ENCODE results near the gene FAM200A. TPM values are rescaled to one million over a fixed set of nuclear protein-coding genes. Genes with fewer than 3 reads are reported as not detected.
"Not testable (repeated sequence)": the region's sequence is repeated elsewhere in the genome, so short reads cannot be mapped to it uniquely, and the experiment has no call there.

FAM200A gene
- total and polyA plus RNA-seq, 3 experiments from 2014 or later, result 7.6 to 8.4 (median 7.9) TPM

DNA sequence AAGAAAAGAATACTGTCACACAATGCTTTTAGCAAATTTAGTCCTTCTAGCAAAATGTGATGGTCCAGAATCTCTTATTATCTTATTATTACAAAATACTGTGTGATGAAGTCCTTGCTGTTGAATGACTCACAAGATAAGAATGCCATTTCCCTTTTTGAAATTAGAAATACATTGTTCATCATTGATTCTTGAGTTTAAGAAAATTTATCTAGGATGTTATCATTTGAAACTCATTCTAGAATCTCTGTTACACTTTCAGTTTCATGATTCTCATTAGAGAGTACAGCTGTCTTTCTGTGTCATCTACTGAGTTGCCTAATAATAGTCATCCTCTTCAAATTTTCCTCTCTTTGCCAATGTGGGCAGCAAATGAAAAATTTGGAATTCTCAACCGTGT lies 37.9 kb downstream of the FAM200A start:
- no peak for DNase-seq
- Histone ChIP-seq H3K4me1 (ENCODE audit: insufficient read depth, low read length) (no peaks in the 10 kb centered on the region), H3K27ac (ENCODE audit: low read depth, low read length) (no peak overlapping the region), H3K27me3 (ENCODE audit: insufficient read depth, low read length, poor library complexity, severe bottlenecking) (no peaks in the 10 kb centered on the region), H3K4me3 (ENCODE audit: low read length) (no peak overlapping the region), H3K9me3 (ENCODE audit: low read length) (no peaks in the 10 kb centered on the region), H3K36me3 (ENCODE audit: insufficient read depth, low read length) (peaks cover 12% of the 10 kb centered on the region)
- Mint-ChIP-seq H3K36me3 (peaks cover 5 to 56% (median 19%) of the 10 kb centered on the region in 3 donors), H3K4me3 (no peak overlapping the region), H3K9me3 (no peaks in the 10 kb centered on the region), H3K4me1 (peaks cover 8 to 11% (median 10%) of the 10 kb centered on the region in 3 donors), H3K27me3 (no peaks in the 10 kb centered on the region), H3K27ac (no peak overlapping the region)
- POLR2A ChIA-PET, result no interaction called here
- CTCF ChIA-PET, result interaction anchor here (0.7 kb wide), 1 partner anchor 9 kb away, joined by 3 read pairs; the partner anchor contains the start of gene ZKSCAN5

- Histone ChIP-seq H3K4me3 (ENCODE audit: low read length) (peak overlapping the region; percentile 94), H3K4me1 (ENCODE audit: insufficient read depth, low read length) (peaks cover 26% of the 10 kb centered on the region), H3K27ac (ENCODE audit: low read depth, low read length) (peak overlapping the region; percentile 75), H3K27me3 (ENCODE audit: insufficient read depth, low read length, poor library complexity, severe bottlenecking) (no peaks in the 10 kb centered on the region), H3K9me3 (ENCODE audit: low read length) (no peaks in the 10 kb centered on the region), H3K36me3 (ENCODE audit: insufficient read depth, low read length) (no peaks in the 10 kb centered on the region)
- Mint-ChIP-seq H3K9me3 (no peaks in the 10 kb centered on the region), H3K36me3 (peaks cover 0 to 13% (median 0%) of the 10 kb centered on the region in 3 donors), H3K4me3 (peak overlapping the region; percentile 94 to 100 (median 97)), H3K27me3 (peaks cover 0 to 3% of the 10 kb centered on the region in 2 donors), H3K27ac (peak overlapping the region; percentile 92 to 100 (median 99)), H3K4me1 (peaks cover 21 to 44% (median 38%) of the 10 kb centered on the region in 3 donors)
- ChIA-PET POLR2A (interaction anchor here (0.6 to 3.3 kb wide), 11 partner anchors 9 to 1081 kb away, joined by 3 to 34 read pairs (median 6); partner anchors contain the start of genes ATP5MF, CPSF4, FAM200A and FBXO24), CTCF (interaction anchor here (0.9 to 2.0 kb wide), 6 partner anchors 9 to 97 kb away, joined by 3 to 6 read pairs (median 3); partner anchors contain the start of genes ATP5MF, BUD31, PDAP1 and ZNF655)
- no peak for DNase-seq
Measured at GRCh38 chr7:99505324-99505662, 46.6 kb downstream of the FAM200A start.

DNA sequence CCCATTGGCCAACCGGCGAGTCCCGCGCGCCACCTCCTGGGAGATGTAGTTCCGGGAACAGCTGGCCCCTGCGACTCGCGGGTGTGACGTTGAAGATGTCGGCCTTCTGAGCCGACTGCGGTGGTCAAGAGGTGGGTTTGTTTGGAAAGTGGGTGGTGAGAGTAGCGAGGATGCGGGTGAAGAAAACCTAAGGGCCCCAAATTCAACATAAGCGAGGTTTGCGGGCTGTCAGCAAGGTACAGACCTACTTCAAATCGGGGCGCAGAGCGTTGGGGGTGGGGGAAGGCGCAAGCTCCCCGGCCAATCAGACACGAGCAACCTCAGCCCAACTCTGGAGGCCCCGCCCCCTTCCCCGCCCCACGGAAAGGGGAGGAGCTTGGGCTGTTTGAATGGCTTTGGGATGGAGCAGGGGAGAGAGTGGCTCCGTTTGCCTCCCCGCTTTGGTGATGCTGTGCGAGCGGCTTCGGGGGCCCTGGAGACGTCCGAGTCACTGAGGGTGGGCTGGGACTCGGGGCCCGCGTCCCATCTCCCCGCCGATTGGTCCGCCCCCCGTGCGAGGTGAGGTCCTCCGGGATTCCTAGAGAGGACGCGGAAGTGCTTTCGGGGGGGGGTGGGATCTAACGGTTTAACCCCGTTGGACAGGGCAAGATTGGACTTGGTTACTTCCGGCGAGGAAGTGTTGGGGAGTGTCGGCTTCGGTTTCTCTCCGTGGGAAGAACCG lies 47.2 kb downstream of the FAM200A start, which contains the start of gene ZKSCAN5:
TSS of gene ZKSCAN5 (plus strand) at position 60 of the 721 bp plus-strand sequence. CDS start 1,383 bp downstream, outside the sequence.
- peak; percentile 95 to 98 (median 97) for DNase-seq
- Mint-ChIP-seq H3K9me3 (no peaks in the 10 kb centered on the region), H3K27me3 (peaks cover 0 to 3% of the 10 kb centered on the region in 2 donors), H3K4me1 (peaks cover 23 to 49% (median 38%) of the 10 kb centered on the region in 3 donors), H3K4me3 (peak within 1 kb of the TSS; percentile 94 to 100 (median 97)), H3K36me3 (peaks cover 0 to 18% (median 0%) of the 10 kb centered on the region in 3 donors), H3K27ac (peak within 1 kb of the TSS; percentile 92 to 100 (median 99))
- POLR2A ChIA-PET, result interaction anchor here (0.5 to 3.3 kb wide), 14 partner anchors 9 to 1081 kb away, joined by 3 to 34 read pairs (median 6); partner anchors contain the start of genes ATP5MF, BUD31, CPSF4 and FAM200A
- CTCF ChIA-PET, result interaction anchor here (0.7 to 2.0 kb wide), 8 partner anchors 9 to 96 kb away, joined by 3 to 6 read pairs (median 3); partner anchors contain the start of genes ATP5MF, BUD31, PDAP1 and ZNF655
- Histone ChIP-seq H3K4me1 (ENCODE audit: insufficient read depth, low read length) (peaks cover 26% of the 10 kb centered on the region), H3K4me3 (ENCODE audit: low read length) (peak within 1 kb of the TSS; percentile 94), H3K36me3 (ENCODE audit: insufficient read depth, low read length) (no peaks in the 10 kb centered on the region), H3K9me3 (ENCODE audit: low read length) (no peaks in the 10 kb centered on the region), H3K27ac (ENCODE audit: low read depth, low read length) (peak within 1 kb of the TSS; percentile 75), H3K27me3 (ENCODE audit: insufficient read depth, low read length, poor library complexity, severe bottlenecking) (no peaks in the 10 kb centered on the region)

GRCh38 chr7:99504281-99504602 lies 47.7 kb downstream of the FAM200A start:
- H3K27ac ChIP-seq (ENCODE audit: low read depth, low read length), result peak overlapping the region; percentile 75
- H3K36me3 ChIP-seq (ENCODE audit: insufficient read depth, low read length), result no peaks in the 10 kb centered on the region
- peaks cover 23 to 51% (median 41%) of the 10 kb centered on the region in 3 donors for H3K4me1 Mint-ChIP-seq
- peaks cover 0 to 3% of the 10 kb centered on the region in 2 donors for H3K27me3 Mint-ChIP-seq
- H3K9me3 ChIP-seq (ENCODE audit: low read length), result no peaks in the 10 kb centered on the region
- no peaks in the 10 kb centered on the region for H3K9me3 Mint-ChIP-seq
- H3K27ac Mint-ChIP-seq, result peak overlapping the region; percentile 92 to 100 (median 99)
- H3K4me1 ChIP-seq (ENCODE audit: insufficient read depth, low read length), result peaks cover 26% of the 10 kb centered on the region
- H3K4me3 Mint-ChIP-seq, result peak overlapping the region; percentile 94 to 100 (median 97)
- POLR2A ChIA-PET, result interaction anchor here (0.5 to 3.3 kb wide), 13 partner anchors 8 to 1082 kb away, joined by 3 to 34 read pairs (median 5); partner anchors contain the start of genes ATP5MF, BUD31, CPSF4 and FAM200A
- H3K27me3 ChIP-seq (ENCODE audit: insufficient read depth, low read length, poor library complexity, severe bottlenecking), result no peaks in the 10 kb centered on the region
- peaks cover 0 to 22% (median 0%) of the 10 kb centered on the region in 3 donors for H3K36me3 Mint-ChIP-seq
- DNase-seq, result no peak
- CTCF ChIA-PET, result interaction anchor here (0.7 to 2.0 kb wide), 7 partner anchors 10 to 96 kb away, joined by 3 to 6 read pairs (median 3); partner anchors contain the start of genes BUD31, PDAP1 and ZNF655
- peak overlapping the region; percentile 94 for H3K4me3 ChIP-seq (ENCODE audit: low read length)

DNA sequence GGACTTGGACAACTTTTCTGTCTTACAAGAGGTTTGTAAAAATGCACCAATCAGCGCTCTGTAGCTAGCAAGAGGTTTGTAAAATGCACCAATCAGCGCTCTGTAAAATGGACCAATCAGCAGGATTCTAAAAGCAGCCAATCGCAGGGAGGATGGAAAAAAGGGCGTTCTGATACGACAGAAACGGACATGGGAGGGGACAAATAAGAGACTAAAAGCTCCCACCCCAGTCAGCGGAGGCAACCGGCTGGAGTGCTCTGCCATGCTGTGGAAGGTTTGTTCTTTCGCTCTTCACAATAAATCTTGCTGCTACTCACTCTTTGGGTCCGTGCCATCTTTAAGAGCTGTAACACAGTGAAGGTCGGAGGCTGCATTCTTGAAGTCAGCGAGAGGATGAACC lies 50.7 kb downstream of the FAM200A start:
- POLR2A ChIA-PET, result interaction anchor here (0.6 to 1.1 kb wide), 2 partner anchors 57 to 124 kb away, joined by 3 to 4 read pairs; no protein-coding TSS in a partner anchor
- H3K4me1 Mint-ChIP-seq, result peaks cover 28 to 60% (median 54%) of the 10 kb centered on the region in 3 donors
- H3K27ac Mint-ChIP-seq, result peak overlapping the region in 4 of 8 donors; percentile 40 to 90 (median 59)

GRCh38 chr7:99500637-99501009 lies 51.3 kb downstream of the FAM200A start:
- Histone ChIP-seq H3K27me3 (ENCODE audit: insufficient read depth, low read length, poor library complexity, severe bottlenecking) (no peaks in the 10 kb centered on the region), H3K36me3 (ENCODE audit: insufficient read depth, low read length) (peaks cover 5% of the 10 kb centered on the region), H3K9me3 (ENCODE audit: low read length) (no peaks in the 10 kb centered on the region), H3K4me3 (ENCODE audit: low read length) (peak overlapping the region; percentile 98), H3K4me1 (ENCODE audit: insufficient read depth, low read length) (peaks cover 34% of the 10 kb centered on the region), H3K27ac (ENCODE audit: low read depth, low read length) (peak overlapping the region; percentile 99)
- no peaks in the 10 kb centered on the region for H3K9me3 Mint-ChIP-seq
- ChIA-PET CTCF (interaction anchor here (1.6 to 2.0 kb wide), 3 partner anchors 27 to 117 kb away, joined by 4 to 7 read pairs (median 6); partner anchors contain the start of gene ZNF655), POLR2A (interaction anchor here (0.5 to 1.9 kb wide), 12 partner anchors 34 to 125 kb away, joined by 3 to 24 read pairs (median 4); partner anchors contain the start of genes BUD31, FAM200A, PDAP1 and PTCD1)
- H3K4me1 Mint-ChIP-seq, result peaks cover 25 to 57% (median 50%) of the 10 kb centered on the region in 3 donors
- H3K4me3 Mint-ChIP-seq, result peak overlapping the region; percentile 94 to 100 (median 99)
- H3K36me3 Mint-ChIP-seq, result peaks cover 7 to 41% (median 11%) of the 10 kb centered on the region in 3 donors
- peak overlapping the region; percentile 90 to 100 (median 99) for H3K27ac Mint-ChIP-seq
- no peaks in the 10 kb centered on the region for H3K27me3 Mint-ChIP-seq
- no peak for DNase-seq

More for the DNA sequence above, 50.7 kb downstream of the FAM200A start:
- H3K9me3 Mint-ChIP-seq; H3K9me3 ChIP-seq (ENCODE audit: low read length); H3K4me3 ChIP-seq (ENCODE audit: low read length); DNase-seq; H3K36me3 ChIP-seq (ENCODE audit: insufficient read depth, low read length); H3K27ac ChIP-seq (ENCODE audit: low read depth, low read length); H3K27me3 Mint-ChIP-seq; H3K27me3 ChIP-seq (ENCODE audit: insufficient read depth, low read length, poor library complexity, severe bottlenecking): not testable (repeated sequence)
- CTCF ChIA-PET, result interaction anchor here (2.0 kb wide), 1 partner anchor 27 kb away, joined by 6 read pairs; no protein-coding TSS in a partner anchor
- peak overlapping the region; percentile 94 to 100 (median 99) for H3K4me3 Mint-ChIP-seq
- peaks cover 7 to 38% (median 8%) of the 10 kb centered on the region in 3 donors for H3K36me3 Mint-ChIP-seq
- H3K4me1 ChIP-seq (ENCODE audit: insufficient read depth, low read length), result peaks cover 38% of the 10 kb centered on the region

GRCh38 chr7:99499721-99500636 lies 51.9 kb downstream of the FAM200A start, which contains the start of gene ZNF394:
TSS of gene ZNF394 (minus strand) at chr7:99500281. CDS start at chr7:99500093, 188 bp downstream.
- peak within 1 kb of the TSS; percentile 90 to 100 (median 99) for H3K27ac Mint-ChIP-seq
- CTCF ChIA-PET, result interaction anchor here (1.0 to 2.0 kb wide), 4 partner anchors 26 to 117 kb away, joined by 3 to 7 read pairs (median 5); partner anchors contain the start of gene ZNF655
- H3K27ac ChIP-seq (ENCODE audit: low read depth, low read length), result peak within 1 kb of the TSS; percentile 99
- DNase-seq, result peak; percentile 83 to 93 (median 84)
- H3K4me3 ChIP-seq (ENCODE audit: low read length), result peak within 1 kb of the TSS; percentile 98
- H3K4me3 Mint-ChIP-seq, result peak within 1 kb of the TSS; percentile 94 to 100 (median 99)
- peaks cover 21 to 50% (median 46%) of the 10 kb centered on the region in 3 donors for H3K4me1 Mint-ChIP-seq
- H3K27me3 ChIP-seq (ENCODE audit: insufficient read depth, low read length, poor library complexity, severe bottlenecking), result no peaks in the 10 kb centered on the region
- no peaks in the 10 kb centered on the region for H3K9me3 Mint-ChIP-seq
- H3K4me1 ChIP-seq (ENCODE audit: insufficient read depth, low read length), result peaks cover 29% of the 10 kb centered on the region
- POLR2A ChIA-PET, result interaction anchor here (0.5 to 1.9 kb wide), 13 partner anchors 26 to 124 kb away, joined by 3 to 24 read pairs (median 4); partner anchors contain the start of genes BUD31, FAM200A, PDAP1 and PTCD1
- no peaks in the 10 kb centered on the region for H3K27me3 Mint-ChIP-seq
- H3K36me3 ChIP-seq (ENCODE audit: insufficient read depth, low read length), result peaks cover 5% of the 10 kb centered on the region
- H3K36me3 Mint-ChIP-seq, result peaks cover 7 to 44% (median 11%) of the 10 kb centered on the region in 3 donors
- H3K9me3 ChIP-seq (ENCODE audit: low read length), result no peaks in the 10 kb centered on the region

All from CD8-positive, alpha-beta memory T cell (primary cell).